GM19351 (cell line): ENCODE results near the gene CDKN2D.

Source experiments
- ATAC-seq: cut with Tn5 transposase; IDR thresholded peaks from one replicate; pipeline ENCODE4 v1.9.1; 2021; ENCODE audit warnings: mild to moderate bottlenecking, moderate library complexity; ENCODE audit not compliant: unreplicated experiment

The CDKN2D gene

DNA sequence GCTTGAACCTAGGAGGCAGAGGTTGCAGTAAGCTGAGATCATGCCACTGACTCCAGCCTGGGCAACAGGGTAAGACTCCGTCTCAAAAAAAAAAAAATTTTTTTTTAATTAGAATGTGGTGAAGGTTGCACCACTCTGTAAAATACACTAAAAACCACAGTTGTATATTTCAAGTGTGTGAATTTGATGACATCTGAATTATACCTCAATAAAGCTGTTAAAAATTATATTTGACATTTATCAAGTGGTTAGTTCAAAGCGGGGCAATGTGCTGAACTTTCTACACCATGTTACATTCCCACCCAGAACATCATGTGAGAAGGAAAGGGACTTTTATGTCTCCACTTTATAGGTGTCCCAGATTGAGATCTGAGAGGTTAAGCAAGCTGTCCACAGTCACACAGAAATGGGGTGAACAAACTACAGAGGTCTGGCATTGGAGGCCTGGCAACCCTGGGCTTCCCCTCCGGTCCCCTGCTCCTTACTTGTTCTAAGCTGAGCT lies 45.6 kb downstream of the CDKN2D start:
- ATAC-seq: no peak

DNA sequence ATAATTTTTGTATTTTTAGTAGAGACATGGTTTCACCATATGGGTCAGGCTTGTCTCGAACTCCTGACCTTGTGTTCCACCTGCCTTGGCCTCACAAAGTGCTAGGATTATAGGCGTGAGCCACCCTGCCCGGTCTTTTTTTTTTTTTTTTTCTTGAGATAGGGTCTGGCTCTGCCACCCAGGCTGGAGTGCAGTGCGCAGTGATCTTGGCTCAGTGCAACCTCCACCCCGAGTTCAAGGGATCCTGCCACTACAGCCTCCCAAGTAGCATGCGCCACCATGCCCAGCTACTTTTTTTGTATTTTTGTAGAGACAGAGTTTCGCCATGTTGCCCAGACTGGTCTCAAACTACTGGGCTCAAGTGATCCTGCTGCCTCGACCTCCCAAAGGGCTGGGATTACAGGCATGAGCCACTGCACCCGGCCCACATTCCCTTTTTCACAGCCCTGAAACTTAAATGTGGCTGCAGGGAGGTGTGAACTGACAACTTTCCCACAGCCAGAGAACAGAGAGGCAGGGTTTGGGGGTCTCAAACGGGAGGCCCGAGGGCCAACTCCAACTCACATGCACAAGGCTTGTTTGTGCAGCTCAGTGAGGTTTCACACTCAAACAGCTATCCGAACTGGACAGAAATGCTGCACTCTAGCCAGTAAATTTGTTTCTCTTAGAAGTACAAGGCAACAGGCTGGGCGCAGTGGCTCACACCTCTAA lies 47.2 kb downstream of the CDKN2D start:
- ATAC-seq: no peak

DNA sequence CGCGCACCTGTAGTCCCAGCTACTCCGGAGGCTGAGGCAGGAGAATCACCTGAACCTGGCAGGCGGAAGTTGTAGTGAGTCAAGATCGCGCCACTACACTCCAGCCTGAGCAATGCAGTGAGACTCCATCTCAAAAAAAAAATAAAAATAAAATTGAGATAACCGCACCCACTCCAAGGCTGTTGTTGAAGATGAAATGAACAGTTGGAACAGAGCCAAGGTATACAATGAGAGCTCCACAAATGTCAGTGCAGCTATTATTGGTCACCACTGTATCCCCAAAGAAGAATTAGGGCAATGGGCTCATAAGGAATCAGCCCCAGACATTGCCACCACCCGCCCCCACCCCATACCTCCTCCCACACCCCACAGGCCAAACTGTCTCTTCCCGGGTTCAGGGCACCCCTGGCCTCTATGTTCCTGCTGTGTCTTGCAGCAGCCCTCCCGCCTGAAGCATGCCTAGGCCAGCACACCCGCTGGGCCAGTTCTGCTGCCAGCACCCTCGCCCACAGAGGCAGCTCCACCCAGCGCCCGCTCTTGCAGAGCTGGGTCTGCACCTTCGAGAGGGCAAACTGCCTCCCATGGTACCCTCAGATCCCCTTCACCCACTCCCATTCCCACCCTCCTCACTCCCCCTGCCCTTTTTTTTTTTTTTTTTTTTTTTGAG lies 48.0 kb downstream of the CDKN2D start:
- no peak for ATAC-seq

DNA sequence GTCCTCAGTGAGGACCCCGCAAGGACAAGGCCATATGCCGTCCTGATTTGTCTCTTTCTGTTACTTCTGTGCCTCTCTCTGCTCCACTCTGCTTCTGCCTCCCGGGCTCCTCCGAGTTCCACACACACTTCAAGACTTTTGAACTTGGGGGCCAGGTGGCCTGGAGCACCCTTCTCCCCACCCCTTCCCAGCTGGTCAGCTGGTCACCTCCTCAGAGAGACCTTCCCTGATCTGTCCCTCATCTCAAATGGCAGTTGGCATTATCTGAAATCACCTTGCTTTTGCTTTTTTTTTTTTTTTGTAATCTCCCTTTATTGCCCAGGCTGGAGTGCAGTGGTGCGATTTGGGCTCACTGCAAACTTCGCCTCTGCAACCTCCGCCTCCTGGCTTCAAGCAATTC lies 49.4 kb downstream of the CDKN2D start:
- ATAC-seq: no peak

DNA sequence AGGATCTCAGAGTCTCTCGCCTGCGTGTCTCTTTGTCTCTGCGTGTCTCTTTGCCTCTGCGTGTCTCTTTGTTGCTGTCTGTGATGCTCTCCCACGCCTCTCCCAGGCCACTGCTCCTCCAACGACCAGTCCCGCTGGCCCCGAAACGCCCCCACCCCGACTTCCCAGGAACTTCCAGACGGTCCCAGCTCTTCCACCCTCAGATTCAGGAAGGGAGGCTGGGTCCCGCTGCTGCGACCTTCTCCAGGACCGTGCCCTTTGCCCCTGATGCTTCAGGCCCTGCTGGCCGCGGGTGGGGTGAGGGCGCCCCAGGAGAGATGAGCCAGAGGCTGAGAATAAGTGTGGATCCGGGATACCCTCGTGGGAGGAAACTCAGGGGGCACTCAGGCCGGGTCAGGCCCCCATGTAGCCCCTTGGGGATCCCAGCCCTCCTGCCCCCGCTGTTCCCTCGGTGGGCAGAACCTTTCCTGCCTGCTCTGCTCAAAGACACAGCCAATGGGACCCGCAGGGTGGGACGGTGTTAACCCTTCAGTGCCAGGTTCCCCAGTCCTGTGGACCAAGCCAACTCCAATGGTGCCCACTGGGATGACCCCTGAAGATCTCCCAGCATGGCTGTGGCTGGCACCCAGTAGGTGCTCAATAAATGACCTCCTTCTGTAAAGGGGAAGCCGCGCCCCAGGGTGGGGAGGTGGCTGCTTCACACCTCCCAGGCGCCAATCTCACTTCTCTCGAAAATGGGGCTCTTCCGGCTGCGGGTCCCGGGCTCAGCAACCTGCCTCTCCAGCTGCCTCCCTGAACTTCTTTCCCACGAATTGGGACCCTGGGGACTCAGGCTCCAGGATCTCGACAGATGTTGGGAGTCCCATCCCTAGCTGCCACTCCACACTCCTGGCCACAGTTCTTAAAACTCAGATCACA lies 50.1 kb downstream of the CDKN2D start:
- no peak for ATAC-seq

DNA sequence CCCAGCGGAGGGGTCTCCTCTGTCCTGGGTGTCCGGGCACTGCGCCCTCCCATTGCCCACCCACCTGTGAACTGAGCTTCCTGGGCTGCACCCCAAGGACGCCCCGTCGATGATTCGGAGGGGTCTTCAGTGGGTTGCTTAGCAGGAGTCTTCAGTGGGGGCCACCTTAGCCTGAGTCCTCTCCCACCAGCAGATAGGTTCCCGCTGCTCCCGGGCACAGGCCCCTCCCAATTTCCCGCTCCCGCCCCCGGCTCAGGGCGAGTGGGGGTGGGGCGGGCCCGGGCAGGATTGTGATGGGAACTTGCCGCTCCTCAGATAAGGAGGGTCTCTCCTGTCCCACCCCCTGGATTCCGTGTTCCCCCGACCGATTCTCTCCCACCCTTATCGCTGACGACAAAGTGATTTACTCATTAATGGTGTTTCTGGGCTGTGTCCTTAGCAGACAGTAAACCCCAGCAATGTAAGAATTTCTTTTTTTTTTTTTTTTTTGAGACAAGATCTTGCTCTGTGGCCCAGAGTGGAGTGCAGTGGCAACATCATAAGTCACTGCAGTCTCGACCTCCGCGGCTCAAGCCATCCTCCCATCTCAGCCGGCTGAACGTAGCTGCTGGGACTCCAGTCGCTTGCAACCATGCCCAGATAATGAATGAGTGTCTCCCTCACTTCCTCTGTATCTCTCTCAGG lies 50.9 kb downstream of the CDKN2D start:
- ATAC-seq: no peak

DNA sequence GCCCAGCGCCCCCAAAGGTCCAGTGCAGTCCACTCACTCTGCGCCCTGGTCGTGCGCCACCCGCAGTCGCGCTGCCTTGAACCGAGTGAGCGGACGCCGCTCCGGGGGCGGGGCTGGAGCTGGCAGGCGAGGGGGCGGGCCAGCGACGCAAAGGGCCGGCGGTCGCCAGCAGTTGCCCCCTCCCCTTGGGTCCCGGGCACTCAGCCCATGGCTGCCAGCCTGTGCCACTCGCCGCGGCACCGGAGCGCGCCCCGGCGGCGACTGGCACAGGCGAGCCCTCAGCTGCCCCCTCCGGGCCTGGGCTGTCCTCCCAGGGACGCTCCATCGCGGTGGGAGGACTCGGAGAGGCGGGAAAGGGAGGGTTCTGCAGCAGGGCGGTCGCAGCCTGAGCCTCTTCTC lies 51.4 kb downstream of the CDKN2D start, which contains the start of gene S1PR5:
S1PR5 (minus strand) TSS at position 87 of the 399 bp plus-strand sequence. CDS start 2,436 bp downstream, outside the sequence.
- no peak for ATAC-seq

DNA sequence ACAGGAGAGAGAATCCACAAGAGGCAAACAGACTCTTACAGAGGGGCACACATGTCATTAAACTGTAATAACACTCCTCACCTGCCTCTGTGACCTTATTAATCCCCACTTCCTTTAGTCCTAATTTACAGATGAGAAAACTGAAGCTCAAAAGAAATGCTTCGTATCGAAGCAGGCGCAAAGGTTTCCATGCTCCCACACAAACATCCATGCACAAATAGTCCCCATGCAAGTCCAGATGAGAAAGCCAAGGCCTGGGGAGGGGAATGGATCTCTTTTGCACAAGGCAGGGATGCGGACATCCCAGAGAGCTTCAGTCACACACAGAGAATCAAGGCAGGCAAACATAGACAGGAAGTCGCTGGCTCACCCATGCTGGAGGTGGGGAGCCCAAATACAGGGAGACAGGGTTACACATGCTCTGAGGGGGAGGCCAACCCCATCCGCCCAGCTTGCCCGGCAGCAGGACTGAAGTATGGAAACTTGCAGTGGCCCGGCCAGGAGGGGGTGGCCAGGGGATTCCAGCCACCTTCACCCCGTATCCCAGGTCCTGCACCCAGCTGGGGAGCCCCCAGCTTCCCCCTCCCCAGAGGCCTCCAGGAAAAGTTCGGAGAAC lies 52.0 kb downstream of the CDKN2D start:
- ATAC-seq: no peak
